ENCODE measurements around the gene ZNF512B.

ZNF512B gene

GRCh38 chr20:63947638-63948456 is 21.9 kb downstream of the ZNF512B start:
- no peak for TF ChIP-seq CTCF (conservative IDR thresholded peaks at IDR 0.05; ENCODE audit: low read length)
- no peak for DNase-seq (ENCODE audit: low read depth)

GRCh38 chr20:63946986-63947637 is 22.6 kb downstream of the ZNF512B start:
- no peak overlapping the region for H3K4me3 ChIP-seq (ENCODE audit: low read length)
- no peak for DNase-seq (ENCODE audit: low read depth)
- no peak for TF ChIP-seq CTCF (conservative IDR thresholded peaks at IDR 0.05; ENCODE audit: low read length)

More at GRCh38 chr20:63947638-63948456, 21.9 kb downstream of the ZNF512B start:
- no peak overlapping the region for H3K4me3 ChIP-seq (ENCODE audit: low read length)

GRCh38 chr20:63945921-63946920 is 23.5 kb downstream of the ZNF512B start:
- DNase-seq (ENCODE audit: low read depth), result no peak
- no peak for TF ChIP-seq CTCF (conservative IDR thresholded peaks at IDR 0.05; ENCODE audit: low read length)
- no peak overlapping the region for H3K4me3 ChIP-seq (ENCODE audit: low read length)

- DNase-seq (ENCODE audit: low read depth), result no peak
- no peak for TF ChIP-seq CTCF (conservative IDR thresholded peaks at IDR 0.05; ENCODE audit: low read length)
- no peak overlapping the region for H3K4me3 ChIP-seq (ENCODE audit: low read length)
Observed at GRCh38 chr20:63945031-63945658, 24.6 kb downstream of the ZNF512B start.

- no peak for TF ChIP-seq CTCF (conservative IDR thresholded peaks at IDR 0.05; ENCODE audit: low read length)
- DNase-seq (ENCODE audit: low read depth), result no peak
- H3K4me3 ChIP-seq (ENCODE audit: low read length), result no peak overlapping the region
Observed at GRCh38 chr20:63944078-63944941, 25.4 kb downstream of the ZNF512B start.

GRCh38 chr20:63943808-63944077 is 26.0 kb downstream of the ZNF512B start:
- TF ChIP-seq CTCF (conservative IDR thresholded peaks at IDR 0.05; ENCODE audit: low read length), result no peak
- DNase-seq (ENCODE audit: low read depth), result no peak
- H3K4me3 ChIP-seq (ENCODE audit: low read length), result no peak overlapping the region

Measured in AG10803 (cell line).